ENCODE results near the gene C1R. TPM values are rescaled to one million over a fixed set of nuclear protein-coding genes. Genes with fewer than 3 reads are reported as not detected.

C1R gene
- total RNA-seq, 1 experiment from 2014 or later, result 13.1 TPM

GRCh38 chr12:7032990-7033389 is 59.3 kb downstream of the C1R start:
- TF ChIP-seq CTCF (IDR thresholded peaks at IDR 0.05; ENCODE audit: unreplicated experiment), result no peak
- no TSS peak for BruUV-seq (replicated peaks)
- H3K4me1 Mint-ChIP-seq (ENCODE audit: insufficient read depth, unreplicated experiment), result no peaks in the 10 kb centered on the region
- H3K9me3 Mint-ChIP-seq (ENCODE audit: unreplicated experiment), result no peaks in the 10 kb centered on the region
- H3K4me3 Mint-ChIP-seq (ENCODE audit: unreplicated experiment), result no peak overlapping the region
- CTCF ChIA-PET, result interaction anchor here (1.0 to 2.9 kb wide), 6 partner anchors 10 to 109 kb away, joined by 3 to 9 read pairs (median 6); no protein-coding TSS in a partner anchor
- intact Hi-C loops (cut with micrococcal nuclease), result no loop called here
- no peaks in the 10 kb centered on the region for H3K27me3 Mint-ChIP-seq (ENCODE audit: insufficient read depth, unreplicated experiment)
- no peak for DNase-seq (ENCODE audit: unreplicated experiment)
- H3K27ac Mint-ChIP-seq (ENCODE audit: low read depth, unreplicated experiment), result no peak overlapping the region
- POLR2A ChIA-PET, result interaction anchor here (0.8 to 1.0 kb wide), 2 partner anchors 11 to 55 kb away, joined by 3 read pairs; no protein-coding TSS in a partner anchor
- H3K36me3 Mint-ChIP-seq (ENCODE audit: insufficient read depth, unreplicated experiment), result no peaks in the 10 kb centered on the region

GRCh38 chr12:7031306-7031705 is 60.9 kb downstream of the C1R start:
- intact Hi-C loops (cut with micrococcal nuclease), result no loop called here
- no peaks in the 10 kb centered on the region for H3K9me3 Mint-ChIP-seq (ENCODE audit: unreplicated experiment)
- no peak for DNase-seq (ENCODE audit: unreplicated experiment)
- no peak overlapping the region for H3K4me3 Mint-ChIP-seq (ENCODE audit: unreplicated experiment)
- no peak for TF ChIP-seq CTCF (IDR thresholded peaks at IDR 0.05; ENCODE audit: unreplicated experiment)
- no peaks in the 10 kb centered on the region for H3K4me1 Mint-ChIP-seq (ENCODE audit: insufficient read depth, unreplicated experiment)
- H3K36me3 Mint-ChIP-seq (ENCODE audit: insufficient read depth, unreplicated experiment), result no peaks in the 10 kb centered on the region
- CTCF ChIA-PET, result interaction anchor here (1.4 kb wide), 1 partner anchor 28 kb away, joined by 5 read pairs; no protein-coding TSS in a partner anchor
- POLR2A ChIA-PET, result no interaction called here
- H3K27ac Mint-ChIP-seq (ENCODE audit: low read depth, unreplicated experiment), result no peak overlapping the region
- no peaks in the 10 kb centered on the region for H3K27me3 Mint-ChIP-seq (ENCODE audit: insufficient read depth, unreplicated experiment)
- BruUV-seq (replicated peaks), result no TSS peak

Other genes starting within 250 kb of the C1R start
- gene CDCA3, start 241.2 kb downstream of the C1R start, total RNA-seq (2022), result 11.7 and 25.5 TPM in 2 replicates
- gene USP5, start 240.3 kb downstream of the C1R start, total RNA-seq (2022), result 62.5 and 80.2 TPM in 2 replicates
- gene TPI1, start 224.9 kb downstream of the C1R start, total RNA-seq (2022), result 498 and 549 TPM in 2 replicates
- gene SPSB2, start 219.1 kb downstream of the C1R start, total RNA-seq (2022), result 9.2 and 10.8 TPM in 2 replicates
- gene LRRC23, start 187.6 kb downstream of the C1R start, total RNA-seq (2022), result 7.5 and 9.1 TPM in 2 replicates
- gene ENO2, start 177.9 kb downstream of the C1R start, total RNA-seq (2022), result 0.30 and 2.1 TPM in 2 replicates
- 83.7 and 84.7 TPM in 2 replicates for gene ATN1, start 164.5 kb downstream of the C1R start, total RNA-seq (2022)
- not detected in 2 replicates for gene RNU7-1, start 148.6 kb downstream of the C1R start, total RNA-seq (2022)
- 176 and 196 TPM in 2 replicates for gene C12orf57, start 148.4 kb downstream of the C1R start, total RNA-seq (2022)
- gene PTPN6, start 141.1 kb downstream of the C1R start, total RNA-seq (2022), result 10.3 and 13.2 TPM in 2 replicates
- 249 and 305 TPM in 2 replicates for gene PHB2, start 121.8 kb downstream of the C1R start, total RNA-seq (2022)
- 66.5 and 93.8 TPM in 2 replicates for gene EMG1, start 121.5 kb downstream of the C1R start, total RNA-seq (2022)
- gene LPCAT3, start 74.0 kb downstream of the C1R start, total RNA-seq (2022), result 14.4 and 15.4 TPM in 2 replicates
- 6.0 and 11.5 TPM in 2 replicates for gene C1S, start 31.7 kb downstream of the C1R start, total RNA-seq (2022)
- 49.8 and 55.7 TPM in 2 replicates for gene C1RL, start 16.8 kb upstream of the C1R start, total RNA-seq (2022)
- gene RBP5, start 36.4 kb upstream of the C1R start, total RNA-seq (2022), result not detected in 2 replicates
- 34.6 and 40.2 TPM in 2 replicates for gene CLSTN3, start 37.9 kb upstream of the C1R start, total RNA-seq (2022)
- gene PEX5, start 97.2 kb upstream of the C1R start, total RNA-seq (2022), result 42.2 and 49.4 TPM in 2 replicates
- gene ACSM4, start 211.6 kb upstream of the C1R start, total RNA-seq (2022), result not detected in 2 replicates